GM12878 (cell line): ENCODE results near the gene MGMT. TPM values are rescaled to one million over a fixed set of nuclear protein-coding genes. Genes with fewer than 3 reads are reported as not detected.

Source experiments
- ATAC-seq: fragments of 200-7000 bp; cut with Tn5 transposase; 3 replicates; pipeline ENCODE4 v1.9.1; 2020; ENCODE audit warnings: mild to moderate bottlenecking, moderate library complexity
- BruUV-seq: library from RNA; stranded (reverse); fragments of 400-500 nt; replicated peaks from 2 replicates; lab custom pipeline; 2021; lab: Mats Ljungman, UMichigan
- CTCF ChIA-PET: fragments of 300-600 bp; sonication (Branson Sonifier 250); formaldehyde crosslinking; extraction: SDS; loops from one replicate; lab custom pipeline; 2021; ENCODE audit warnings: inconsistent platforms; lab: Yijun Ruan, JAX
- POLR2A ChIA-PET: fragments of 350-600 bp; formaldehyde crosslinking; extraction: SDS; loops from one replicate; lab custom pipeline; 2021; ENCODE audit warnings: inconsistent platforms; lab: Charles Lee
- RAD21 ChIA-PET: fragments of 300-600 bp; sonication (Branson Sonifier 250); formaldehyde crosslinking; loops from one replicate; lab custom pipeline; 2023; ENCODE audit warnings: antibody characterized with exemption; ENCODE audit not compliant: unreplicated experiment; lab: Charles Lee
- SMC1A ChIA-PET: fragments of 300-600 bp; sonication (Branson Sonifier 250); formaldehyde crosslinking; loops from one replicate; lab custom pipeline; 2023; ENCODE audit not compliant: unreplicated experiment, uncharacterized antibody; lab: Charles Lee
- DNase-seq: peaks from one replicate; pipeline ENCODE4 v3.0.0-alpha.2; 2011; ENCODE audit warnings: low read depth, low spot score
- FAIRE-seq: peaks from 3 replicates; lab custom pipeline; 2011; peaks lifted over from hg19 to GRCh38; lab: Jason Lieb, UNC
- H2AFZ ChIP-seq: 2 replicates; pipeline ENCODE4 v1.6.0; 2011; ENCODE audit warnings: low read depth, low read length, control low read depth; ENCODE audit not compliant: control insufficient read depth
- H3K27ac ChIP-seq: 2 replicates; pipeline ENCODE4 v1.5.1; 2011; ENCODE audit warnings: control low read depth; ENCODE audit not compliant: control insufficient read depth, insufficient read depth
- H3K27me3 ChIP-seq, 2 experiments: replicated peaks in 1 of 2; 2 replicates each; pipeline versions ENCODE4 v1.6.0 to v1.6.1; 2011; ENCODE audit warnings: low read length in 1 of 2; ENCODE audit not compliant: control insufficient read depth in 2 of 2, insufficient read depth in 2 of 2
- H3K36me3 ChIP-seq, 2 experiments: 2 replicates each; pipeline ENCODE4 v1.5.1; 2011; ENCODE audit warnings: low read length in 1 of 2; ENCODE audit not compliant: control insufficient read depth in 2 of 2, insufficient read depth in 2 of 2
- H3K4me1 ChIP-seq: 2 replicates; pipeline ENCODE4 v1.6.1; 2011; ENCODE audit warnings: mild to moderate bottlenecking, low read length, moderate library complexity, mixed read lengths; ENCODE audit not compliant: control insufficient read depth, insufficient read depth
- H3K4me2 ChIP-seq: 2 replicates; pipeline ENCODE4 v1.6.0; 2011; ENCODE audit warnings: control low read depth; ENCODE audit not compliant: control insufficient read depth, insufficient read depth
- H3K4me3 ChIP-seq: fragments of 200-600 bp; sonication (generic); 2 replicates; pipeline ENCODE4 v1.5.1; 2016
- H3K79me2 ChIP-seq: 2 replicates; pipeline ENCODE4 v1.6.0; 2011; ENCODE audit warnings: low read length; ENCODE audit not compliant: control insufficient read depth, insufficient read depth
- H3K9ac ChIP-seq: 2 replicates; pipeline ENCODE4 v1.8.0; 2011; ENCODE audit warnings: low read length, control low read depth, mixed read lengths; ENCODE audit not compliant: control insufficient read depth, insufficient read depth
- H3K9me3 ChIP-seq: replicated peaks from 3 replicates; pipeline ENCODE4 v1.5.1; 2011; ENCODE audit warnings: mild to moderate bottlenecking, low read length; ENCODE audit not compliant: control insufficient read depth, insufficient read depth
- H4K20me1 ChIP-seq: 2 replicates; pipeline ENCODE4 v1.6.0; 2011; ENCODE audit not compliant: control insufficient read depth, insufficient read depth
- CHD4 ChIP-seq: fragments of 200-600 bp; sonication (generic); IDR thresholded peaks from 2 replicates; pipeline ENCODE4 v1.6.1; 2016; ENCODE audit warnings: mild to moderate bottlenecking
- FOS ChIP-seq: IDR thresholded peaks from 3 replicates; pipeline ENCODE4 v1.6.1; 2011; ENCODE audit warnings: borderline replicate concordance; ENCODE audit not compliant: insufficient read length; ENCODE audit errors: extremely low read depth
- HDAC2 ChIP-seq: fragments of 200-600 bp; sonication (generic); IDR thresholded peaks from 2 replicates; pipeline ENCODE4 v1.6.1; 2017
- LARP7 ChIP-seq: fragments of 450-650 bp; IDR thresholded peaks from 2 replicates; pipeline ENCODE4 v1.6.1; 2017; ENCODE audit warnings: mild to moderate bottlenecking
- MYC ChIP-seq: IDR thresholded peaks from 2 replicates; pipeline ENCODE4 v1.6.1; 2011; ENCODE audit warnings: mild to moderate bottlenecking, low read length, moderate library complexity, inconsistent platforms; ENCODE audit not compliant: insufficient read depth, insufficient replicate concordance, insufficient read length, severe bottlenecking
- RAD21 ChIP-seq: IDR thresholded peaks from 2 replicates; pipeline ENCODE4 v1.6.1; 2011; ENCODE audit warnings: mild to moderate bottlenecking, low read depth, low read length, moderate library complexity; ENCODE audit not compliant: insufficient read depth
- SMARCA5 ChIP-seq: fragments of 450-650 bp; IDR thresholded peaks from 2 replicates; pipeline ENCODE4 v1.6.1; 2017; ENCODE audit warnings: mild to moderate bottlenecking
- TAF1 ChIP-seq: IDR thresholded peaks from 2 replicates; pipeline ENCODE4 v1.6.1; 2011; ENCODE audit warnings: mild to moderate bottlenecking, low read depth, low read length, borderline replicate concordance
- TBL1XR1 ChIP-seq: IDR thresholded peaks from 2 replicates; pipeline ENCODE4 v1.6.1; 2012; ENCODE audit warnings: low read depth, low read length, improper control_type of control experiment
- WRNIP1 ChIP-seq: IDR thresholded peaks from 2 replicates; pipeline ENCODE4 v1.6.1; 2011; ENCODE audit warnings: low read depth, low read length, improper control_type of control experiment, borderline replicate concordance
- ZNF217 ChIP-seq: fragments of 450-650 bp; IDR thresholded peaks from 2 replicates; pipeline ENCODE4 v1.6.1; 2017; ENCODE audit warnings: antibody characterized with exemption, mild to moderate bottlenecking
- ZNF384 ChIP-seq: IDR thresholded peaks from 2 replicates; pipeline ENCODE4 v1.6.1; 2012; ENCODE audit warnings: low read depth, mild to moderate bottlenecking, low read length, improper control_type of control experiment, borderline replicate concordance
- WGBS: methylation state at CpG from one replicate; pipeline ENCODE4 v1.1.6; 2016; ENCODE audit warnings: low lambda C conversion rate; ENCODE audit not compliant: insufficient replicate concordance, insufficient coverage; ENCODE audit errors: missing lambda C conversion rate; 5-methylcytosine and 5-hydroxymethylcytosine counted together
- in situ Hi-C: fragments of 300-500 bp; cut with MboI; formaldehyde crosslinking; loops from 9 replicates; pipeline ENCODE4 v1.14.3; 2018; ENCODE audit warnings: mixed read lengths
- intact Hi-C: fragments of 100-400 bp; cut with micrococcal nuclease; formaldehyde crosslinking; loops from one replicate; pipeline ENCODE4 v1.14.2; 2022; ENCODE audit not compliant: unreplicated experiment
- polyA plus RNA-seq, 11 experiments: library from polyadenylated mRNA; depleted of rRNA in 4 of 11; unstranded in 6 of 11; stranded (reverse) in 5 of 11; fragments of >200 nt; fragmentation: Nextera tagmentation in 4 of 11; fragmentation: Illumina TruSeq in 1 of 11; extraction: Ambion mirVana in 4 of 11; extraction: Trizol in 1 of 11; gene quantifications; 1 replicate in 1 of 11; 2 replicates in 10 of 11; pipeline versions ENCODE4 v1.2.1 to v1.2.3, GENCODE V29; 2011 to 2016; ENCODE audit warnings: inconsistent platforms in 2 of 11, missing spikeins in 2 of 11, low read depth in 1 of 11
- total RNA-seq, 4 experiments: library from RNA; depleted of rRNA in 3 of 4; stranded (reverse); fragments of >200 nt in 3 of 4; fragmentation: Illumina TruSeq in 1 of 4; extraction: Trizol in 1 of 4; gene quantifications; 2 replicates each; pipeline versions ENCODE4 v1.2.1 to v1.2.3, GENCODE V29; 2013 to 2021
- TF ChIP-seq, protein P1 (sequence below): fragments of 450-650 bp; IDR thresholded peaks from 2 replicates; pipeline ENCODE4 v1.6.1; 2017; ENCODE audit warnings: antibody characterized with exemption, mild to moderate bottlenecking, moderate library complexity

The MGMT gene
- total and polyA plus RNA-seq, 10 of the 15 experiments (the other 5 are each of a cell fraction or from before 2014, with no cell fraction given): 0.16 to 24.2 (median 13.3) TPM

- TF ChIP-seq, protein P1, sequence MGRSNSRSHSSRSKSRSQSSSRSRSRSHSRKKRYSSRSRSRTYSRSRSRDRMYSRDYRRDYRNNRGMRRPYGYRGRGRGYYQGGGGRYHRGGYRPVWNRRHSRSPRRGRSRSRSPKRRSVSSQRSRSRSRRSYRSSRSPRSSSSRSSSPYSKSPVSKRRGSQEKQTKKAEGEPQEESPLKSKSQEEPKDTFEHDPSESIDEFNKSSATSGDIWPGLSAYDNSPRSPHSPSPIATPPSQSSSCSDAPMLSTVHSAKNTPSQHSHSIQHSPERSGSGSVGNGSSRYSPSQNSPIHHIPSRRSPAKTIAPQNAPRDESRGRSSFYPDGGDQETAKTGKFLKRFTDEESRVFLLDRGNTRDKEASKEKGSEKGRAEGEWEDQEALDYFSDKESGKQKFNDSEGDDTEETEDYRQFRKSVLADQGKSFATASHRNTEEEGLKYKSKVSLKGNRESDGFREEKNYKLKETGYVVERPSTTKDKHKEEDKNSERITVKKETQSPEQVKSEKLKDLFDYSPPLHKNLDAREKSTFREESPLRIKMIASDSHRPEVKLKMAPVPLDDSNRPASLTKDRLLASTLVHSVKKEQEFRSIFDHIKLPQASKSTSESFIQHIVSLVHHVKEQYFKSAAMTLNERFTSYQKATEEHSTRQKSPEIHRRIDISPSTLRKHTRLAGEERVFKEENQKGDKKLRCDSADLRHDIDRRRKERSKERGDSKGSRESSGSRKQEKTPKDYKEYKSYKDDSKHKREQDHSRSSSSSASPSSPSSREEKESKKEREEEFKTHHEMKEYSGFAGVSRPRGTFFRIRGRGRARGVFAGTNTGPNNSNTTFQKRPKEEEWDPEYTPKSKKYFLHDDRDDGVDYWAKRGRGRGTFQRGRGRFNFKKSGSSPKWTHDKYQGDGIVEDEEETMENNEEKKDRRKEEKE: no peak
- no peak for TF ChIP-seq HDAC2
Observed at GRCh38 chr10:129725011-129725410, 258.0 kb downstream of the MGMT start (continued).

GRCh38 chr10:129725482-129725881 lies 258.4 kb downstream of the MGMT start:
- Histone ChIP-seq H4K20me1 (no peaks in the 10 kb centered on the region), H3K4me3 (no peak overlapping the region), H3K9ac (no peak overlapping the region), H3K4me2 (no peak overlapping the region)
- ChIA-PET POLR2A (no interaction called here), RAD21 (no interaction called here)
- ATAC-seq: no peak
- in situ Hi-C loops: no loop called here
- TF ChIP-seq FOS: no peak
- TF ChIP-seq MYC: no peak
- TF ChIP-seq LARP7: no peak
- no peak for TF ChIP-seq TAF1
- no peak for TF ChIP-seq RAD21
- no peak for TF ChIP-seq CHD4
- no peak for TF ChIP-seq WRNIP1
- TF ChIP-seq ZNF384: no peak
- TF ChIP-seq SMARCA5: no peak
- TF ChIP-seq TBL1XR1: no peak
- TF ChIP-seq ZNF217: no peak
- TF ChIP-seq, all 136 proteins: peak for 0
- FAIRE-seq (no peak), DNase-seq (no peak)
- intact Hi-C loops: no loop called here
- Histone ChIP-seq H3K79me2 (no peaks in the 10 kb centered on the region), H3K4me1 (no peaks in the 10 kb centered on the region), H3K27ac (no peak overlapping the region), H2AFZ (no peak overlapping the region), H3K9me3 (no peaks in the 10 kb centered on the region; the same call in 2 of the 3 replicates), H3K36me3 (no peaks in the 10 kb centered on the region), H3K27me3 (no peaks in the 10 kb centered on the region)
- ChIA-PET SMC1A (interaction anchor here (0.9 kb wide), 1 partner anchor 12 kb away, joined by 4 read pairs; no protein-coding TSS in a partner anchor), CTCF (no interaction called here)
- 82% methylated on average over 9 of the region's 9 CpGs for WGBS
- no TSS peak for BruUV-seq
